Cardiac fibroblast (primary cell): ENCODE results near the gene PRRG2.

Source experiments
- DNase-seq, 2 donors: peaks; one replicate each; pipeline versions ENCODE4 v3.0.0 to v3.0.0-alpha.2; 2010; ENCODE audit warnings: low read depth in 2 of 2
- H3K4me3 ChIP-seq, 2 donors: replicated peaks in 1 of 2; 1 replicate in 1 of 2; 2 replicates in 1 of 2; pipeline ENCODE4 v1.5.1; 2011; ENCODE audit warnings: low read depth in 2 of 2, low read length in 2 of 2, mild to moderate bottlenecking in 2 of 2, moderate library complexity in 1 of 2
- TF ChIP-seq, protein P1 (sequence below): IDR thresholded peaks from one replicate; pipeline ENCODE4 v1.5.1; 2011; ENCODE audit warnings: low read depth, mild to moderate bottlenecking, low read length, inconsistent platforms

PRRG2 gene

DNA sequence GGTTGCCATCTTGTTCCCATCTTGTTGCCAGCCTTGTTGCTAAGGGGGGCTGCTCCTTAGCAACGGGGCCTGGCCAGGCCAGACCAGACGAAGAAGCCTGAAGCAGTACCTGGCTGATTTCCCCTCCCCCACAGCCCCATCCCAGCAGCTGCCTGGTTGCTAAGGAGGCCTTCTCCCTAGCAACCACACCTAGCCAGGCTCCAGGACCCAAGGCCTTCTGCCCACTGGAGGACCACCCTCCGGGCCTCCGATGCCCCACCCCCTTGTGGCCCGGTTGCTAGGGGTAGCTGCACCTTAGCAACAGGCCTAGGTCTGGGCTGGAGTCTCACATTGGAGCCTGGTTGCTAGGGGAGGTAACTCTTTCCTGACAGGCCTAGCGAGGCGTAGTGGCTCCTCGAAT lies 3.9 kb downstream of the PRRG2 start:
- TF ChIP-seq, protein P1, sequence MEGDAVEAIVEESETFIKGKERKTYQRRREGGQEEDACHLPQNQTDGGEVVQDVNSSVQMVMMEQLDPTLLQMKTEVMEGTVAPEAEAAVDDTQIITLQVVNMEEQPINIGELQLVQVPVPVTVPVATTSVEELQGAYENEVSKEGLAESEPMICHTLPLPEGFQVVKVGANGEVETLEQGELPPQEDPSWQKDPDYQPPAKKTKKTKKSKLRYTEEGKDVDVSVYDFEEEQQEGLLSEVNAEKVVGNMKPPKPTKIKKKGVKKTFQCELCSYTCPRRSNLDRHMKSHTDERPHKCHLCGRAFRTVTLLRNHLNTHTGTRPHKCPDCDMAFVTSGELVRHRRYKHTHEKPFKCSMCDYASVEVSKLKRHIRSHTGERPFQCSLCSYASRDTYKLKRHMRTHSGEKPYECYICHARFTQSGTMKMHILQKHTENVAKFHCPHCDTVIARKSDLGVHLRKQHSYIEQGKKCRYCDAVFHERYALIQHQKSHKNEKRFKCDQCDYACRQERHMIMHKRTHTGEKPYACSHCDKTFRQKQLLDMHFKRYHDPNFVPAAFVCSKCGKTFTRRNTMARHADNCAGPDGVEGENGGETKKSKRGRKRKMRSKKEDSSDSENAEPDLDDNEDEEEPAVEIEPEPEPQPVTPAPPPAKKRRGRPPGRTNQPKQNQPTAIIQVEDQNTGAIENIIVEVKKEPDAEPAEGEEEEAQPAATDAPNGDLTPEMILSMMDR: no peak
- H3K4me3 ChIP-seq: no peak overlapping the region
- DNase-seq: no peak

DNA sequence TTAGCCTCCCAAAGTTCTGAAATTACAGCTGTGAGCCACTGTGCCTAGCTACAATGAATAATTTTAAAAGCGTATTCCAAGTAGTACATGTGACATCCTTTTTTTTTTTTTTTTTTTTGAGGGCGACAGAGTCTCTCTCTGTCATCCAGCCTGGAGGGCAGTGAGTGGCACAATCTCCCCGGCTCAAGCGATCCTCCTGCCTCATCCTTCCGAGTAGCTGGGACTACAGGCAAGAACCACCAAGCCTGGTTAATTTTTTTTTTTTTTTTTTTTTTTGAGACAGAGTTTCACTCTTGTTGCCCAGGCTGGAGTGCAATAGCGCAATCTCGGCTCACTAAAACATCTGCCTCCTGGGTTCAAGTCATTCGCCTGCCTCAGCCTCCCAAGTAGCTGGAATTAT lies 6.1 kb downstream of the PRRG2 start:
- no peak for DNase-seq
- TF ChIP-seq, protein P1: no peak
- H3K4me3 ChIP-seq: no peak overlapping the region

DNA sequence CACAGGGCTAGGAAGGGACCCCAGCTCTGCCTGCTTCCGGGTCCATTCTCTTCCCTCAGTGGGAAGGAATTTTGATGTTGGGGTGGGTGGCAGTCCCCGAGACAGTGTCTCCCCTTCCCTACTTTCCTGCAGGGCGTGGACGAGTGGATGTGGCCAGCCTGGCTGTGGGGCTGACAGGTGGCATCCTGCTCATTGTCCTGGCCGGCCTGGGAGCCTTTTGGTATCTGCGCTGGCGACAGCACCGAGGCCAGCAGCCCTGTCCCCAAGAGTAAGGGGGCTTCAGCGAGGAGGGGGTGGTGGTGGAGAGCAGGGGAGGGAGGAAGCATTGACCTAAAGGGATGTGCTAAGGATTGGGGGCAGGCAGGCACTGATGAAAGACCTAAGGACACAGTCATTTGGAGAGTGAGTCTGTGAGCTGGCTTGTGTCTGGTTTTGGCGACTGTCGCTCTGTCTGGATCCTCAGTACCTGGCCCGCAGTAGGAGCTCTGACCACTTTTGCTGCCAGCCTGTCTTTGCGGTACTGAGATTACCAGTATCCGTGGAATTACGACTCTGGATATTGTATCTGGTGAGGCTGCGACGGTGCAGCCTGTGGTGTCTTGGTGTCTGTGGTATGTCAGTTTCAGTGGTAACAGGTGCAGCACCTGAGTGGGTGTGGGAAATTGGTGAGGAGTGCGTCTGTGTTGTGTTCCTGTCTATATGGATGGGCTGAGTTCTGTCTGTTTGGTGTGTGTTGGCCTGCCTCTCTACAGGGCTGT lies 7.4 kb downstream of the PRRG2 start:
- no peak for DNase-seq
- TF ChIP-seq, protein P1: no peak
- H3K4me3 ChIP-seq: no peak overlapping the region

DNA sequence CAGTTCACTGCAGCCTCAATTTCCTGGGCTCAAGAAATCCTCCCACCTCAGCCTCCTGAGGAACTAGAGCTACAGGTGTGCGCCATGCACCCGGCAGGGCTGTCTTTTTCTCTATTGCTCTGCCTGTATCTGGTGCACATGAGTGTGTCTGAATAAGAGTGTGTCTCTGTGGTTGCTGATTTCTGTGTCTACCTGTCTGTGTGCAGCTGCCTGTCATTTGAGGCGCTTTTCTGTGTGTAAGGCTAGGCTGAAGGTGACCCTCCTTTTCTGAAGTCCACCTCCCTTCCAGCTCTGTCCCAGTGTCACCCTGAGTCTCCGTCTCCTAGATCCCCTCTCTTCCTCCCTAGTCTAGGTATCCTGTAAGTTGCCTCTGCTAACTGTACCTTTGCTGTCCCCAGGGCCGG lies 8.4 kb downstream of the PRRG2 start:
- DNase-seq: no peak
- no peak overlapping the region for H3K4me3 ChIP-seq
- TF ChIP-seq, protein P1: no peak

DNA sequence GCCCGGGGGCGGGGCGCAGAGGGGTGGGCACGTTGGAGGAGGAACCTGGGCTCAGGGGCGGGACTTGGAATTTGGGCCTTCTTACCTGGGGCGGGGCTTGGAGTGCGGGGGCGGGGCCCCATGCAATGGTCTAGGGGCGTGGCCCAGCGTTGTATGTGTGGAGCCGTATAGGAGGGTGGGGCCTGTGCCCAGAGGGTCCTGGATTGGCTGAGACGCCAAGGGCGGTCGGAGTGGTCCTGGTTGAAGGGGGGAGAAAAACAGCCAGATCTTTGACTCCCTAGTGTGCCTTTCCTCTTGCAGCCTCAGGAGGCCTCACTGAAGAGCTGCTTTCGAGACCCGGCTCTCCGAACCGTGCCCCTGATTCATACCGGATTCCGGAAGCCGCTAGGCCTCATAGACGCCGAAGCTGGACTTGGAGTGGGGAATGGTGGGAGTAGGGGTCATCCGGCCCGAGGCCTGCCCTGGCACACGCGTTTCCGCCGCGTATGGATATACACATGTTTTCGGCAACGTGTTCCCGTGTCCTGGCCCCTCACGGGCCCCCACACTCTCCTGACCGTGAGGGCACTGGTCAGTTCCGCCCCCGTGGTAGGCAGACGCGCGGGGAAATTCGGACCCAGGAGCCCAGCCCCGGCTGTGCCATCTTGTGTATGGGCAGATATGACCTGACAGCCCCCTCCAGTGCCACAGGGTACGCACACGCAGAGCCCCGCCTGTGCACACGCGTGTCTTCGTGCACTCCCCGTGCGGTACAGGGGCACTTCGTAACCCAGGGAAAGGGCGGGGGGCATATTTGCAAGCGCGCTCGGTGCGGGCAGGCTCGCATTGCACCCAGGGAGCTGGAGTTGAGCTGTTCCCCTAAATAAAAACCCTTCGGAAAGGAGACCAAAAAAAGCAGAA lies 9.2 kb downstream of the PRRG2 start:
- H3K4me3 ChIP-seq: peak overlapping the region; percentile 69 to 82
- peak; percentile 98 for DNase-seq
- TF ChIP-seq, protein P1: no peak

DNA sequence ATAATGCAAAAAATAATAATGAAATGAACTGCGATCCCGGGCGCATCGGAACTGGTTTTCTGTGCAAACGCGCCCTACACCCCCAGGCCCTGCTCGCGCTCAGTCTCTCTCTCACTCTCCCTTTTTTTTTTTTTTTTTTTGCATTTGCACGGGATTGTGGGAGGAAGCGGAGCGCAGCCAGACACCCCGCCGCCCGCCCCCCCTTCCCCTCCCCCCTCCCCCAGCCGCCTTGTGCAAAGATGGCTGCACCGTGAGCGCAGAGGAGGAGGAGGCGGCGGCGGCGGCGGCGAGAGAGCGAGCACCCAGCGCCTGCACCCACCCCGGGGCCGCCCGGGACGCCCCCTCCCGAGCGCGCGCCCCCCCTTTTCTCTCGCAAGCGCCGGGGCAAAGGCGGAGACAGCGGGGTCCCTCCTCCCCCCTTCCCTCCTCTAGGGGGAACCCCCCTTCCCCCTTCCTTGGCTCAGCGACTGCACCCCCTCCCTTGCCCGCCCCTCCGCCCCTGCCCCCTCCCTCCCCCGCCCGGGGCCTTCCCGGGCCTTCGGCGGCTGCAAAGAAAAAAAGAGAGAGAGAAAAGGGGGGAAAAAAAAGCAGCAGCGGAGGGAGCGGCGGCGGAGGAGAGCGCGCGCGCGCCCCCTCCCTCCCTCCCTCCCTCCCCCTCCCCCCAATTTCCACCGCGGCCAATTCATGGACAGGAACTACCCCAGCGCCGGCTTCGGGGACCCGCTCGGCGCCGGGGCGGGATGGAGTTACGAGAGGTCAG lies 10.0 kb downstream of the PRRG2 start, which contains the start of gene PRR12:
Gene PRR12, plus strand, starts transcription at position 212 of the 760 bp plus-strand sequence. Its CDS starts 473 bp downstream, at position 685.
- H3K4me3 ChIP-seq: peak within 1 kb of the TSS; percentile 80 to 82
- TF ChIP-seq, protein P1: no peak
- DNase-seq: peak; percentile 77 to 81
